ENCODE results near the gene HMCN1.
A peak's percentile ranks its signal among the peaks of the same experiment; 100 is the strongest.
"Not testable (repeated sequence)": the region's sequence is repeated elsewhere in the genome, so short reads cannot be mapped to it uniquely, and the experiment has no call there.

Gene HMCN1

DNA sequence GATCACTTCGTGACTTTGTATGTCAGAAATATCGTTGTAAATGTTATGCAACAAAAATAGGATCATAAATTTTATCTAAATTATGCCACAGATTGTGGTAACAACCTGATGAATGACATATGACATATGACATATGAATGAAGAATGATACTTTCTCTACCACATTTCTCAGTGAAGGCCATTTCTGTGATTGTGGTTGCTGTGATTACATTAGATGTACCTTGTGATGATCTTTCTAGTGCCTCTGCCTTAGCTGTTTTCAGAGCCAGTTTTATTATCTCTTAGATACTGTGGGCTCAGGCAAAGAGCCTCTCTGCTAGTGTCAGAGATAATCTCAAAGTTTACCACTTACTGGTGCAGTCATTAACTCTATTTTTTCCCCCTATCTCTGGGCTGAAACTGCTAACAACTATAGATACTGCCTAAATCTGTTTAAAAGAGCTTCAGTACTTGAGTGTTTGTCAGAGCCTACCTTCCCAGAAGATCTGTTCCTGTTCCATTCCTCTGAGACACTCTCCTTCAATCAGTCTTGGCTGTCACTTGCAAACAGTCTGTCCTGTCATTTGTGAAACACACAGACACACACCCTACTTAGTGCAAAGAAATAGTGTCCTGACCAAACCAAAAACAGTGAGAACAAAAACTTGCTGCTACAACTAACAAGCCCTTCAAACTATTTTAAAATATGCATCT, 55.5 kb downstream of the HMCN1 start:
- TF ChIP-seq ZC3H10 (CRISPR knock-in tag; IDR thresholded peaks at IDR 0.05) (peak; percentile 12; the same call in 1 of the 2 replicates), OSR1 (CRISPR knock-in tag; IDR thresholded peaks at IDR 0.05) (no peak)
- ATAC-seq = peak; percentile 5

DNA sequence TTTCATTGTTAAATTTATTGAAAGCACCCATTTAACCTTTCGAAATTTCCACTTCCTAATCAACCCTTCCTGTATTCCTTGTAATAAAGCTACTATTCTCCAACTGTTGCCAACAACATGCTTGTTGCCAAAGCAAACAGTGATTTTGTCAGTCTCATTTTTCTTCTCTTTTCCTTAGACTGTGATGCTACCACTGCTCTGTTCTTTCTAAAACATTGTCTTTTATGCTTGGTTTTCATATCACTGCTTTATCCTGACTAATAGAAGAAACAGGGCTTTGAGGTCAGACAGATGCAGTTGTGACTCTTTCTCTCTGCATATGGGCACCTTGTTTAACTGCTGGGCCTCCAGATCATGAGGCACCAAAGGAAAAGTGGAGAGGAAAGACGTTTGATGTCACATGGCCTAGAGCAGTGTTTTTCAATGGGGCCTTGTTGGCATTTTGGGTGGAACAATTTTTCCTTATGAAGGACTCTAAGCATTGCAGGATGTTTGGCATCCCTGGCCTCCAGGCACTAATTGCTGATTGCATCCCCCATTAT, 56.1 kb downstream of the HMCN1 start:
- peak; percentile 45 for TF ChIP-seq RARB (CRISPR knock-in tag; IDR thresholded peaks at IDR 0.05)
- TF ChIP-seq TOX (CRISPR knock-in tag; IDR thresholded peaks at IDR 0.05; ENCODE audit: borderline replicate concordance) = peak; percentile 65
- no peak for TF ChIP-seq GLIS3 (CRISPR knock-in tag; IDR thresholded peaks at IDR 0.05)
- no peak for TF ChIP-seq ZFP30 (CRISPR knock-in tag; IDR thresholded peaks at IDR 0.05)

DNA sequence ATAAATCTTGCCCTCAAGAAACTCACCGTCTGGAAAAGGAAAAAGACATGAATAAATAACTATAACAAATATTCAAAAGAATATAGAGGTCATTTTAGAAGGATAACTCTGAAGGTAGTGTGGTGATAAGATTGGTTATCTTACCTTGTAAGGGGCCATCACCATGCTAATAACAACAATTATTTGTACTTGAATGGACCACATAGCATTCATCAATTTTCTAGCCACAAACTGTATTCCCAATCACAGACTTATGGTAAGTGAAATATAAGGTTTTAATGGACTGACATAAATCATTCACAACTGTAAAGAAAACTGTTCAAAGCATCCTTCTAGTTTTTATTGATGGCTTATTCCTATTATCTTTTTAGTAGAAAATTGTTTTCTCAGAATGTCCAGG, 57.8 kb downstream of the HMCN1 start:
- ATAC-seq = no peak
- TF ChIP-seq, protein P1, sequence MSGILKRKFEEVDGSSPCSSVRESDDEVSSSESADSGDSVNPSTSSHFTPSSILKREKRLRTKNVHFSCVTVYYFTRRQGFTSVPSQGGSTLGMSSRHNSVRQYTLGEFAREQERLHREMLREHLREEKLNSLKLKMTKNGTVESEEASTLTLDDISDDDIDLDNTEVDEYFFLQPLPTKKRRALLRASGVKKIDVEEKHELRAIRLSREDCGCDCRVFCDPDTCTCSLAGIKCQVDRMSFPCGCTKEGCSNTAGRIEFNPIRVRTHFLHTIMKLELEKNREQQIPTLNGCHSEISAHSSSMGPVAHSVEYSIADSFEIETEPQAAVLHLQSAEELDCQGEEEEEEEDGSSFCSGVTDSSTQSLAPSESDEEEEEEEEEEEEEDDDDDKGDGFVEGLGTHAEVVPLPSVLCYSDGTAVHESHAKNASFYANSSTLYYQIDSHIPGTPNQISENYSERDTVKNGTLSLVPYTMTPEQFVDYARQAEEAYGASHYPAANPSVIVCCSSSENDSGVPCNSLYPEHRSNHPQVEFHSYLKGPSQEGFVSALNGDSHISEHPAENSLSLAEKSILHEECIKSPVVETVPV (CRISPR knock-in tag; IDR thresholded peaks at IDR 0.05) = no peak
- no peak for TF ChIP-seq TCF4 (CRISPR knock-in tag; IDR thresholded peaks at IDR 0.05; ENCODE audit: borderline replicate concordance)
- no peak for TF ChIP-seq RARB (CRISPR knock-in tag; IDR thresholded peaks at IDR 0.05)
- TF ChIP-seq, protein P2, sequence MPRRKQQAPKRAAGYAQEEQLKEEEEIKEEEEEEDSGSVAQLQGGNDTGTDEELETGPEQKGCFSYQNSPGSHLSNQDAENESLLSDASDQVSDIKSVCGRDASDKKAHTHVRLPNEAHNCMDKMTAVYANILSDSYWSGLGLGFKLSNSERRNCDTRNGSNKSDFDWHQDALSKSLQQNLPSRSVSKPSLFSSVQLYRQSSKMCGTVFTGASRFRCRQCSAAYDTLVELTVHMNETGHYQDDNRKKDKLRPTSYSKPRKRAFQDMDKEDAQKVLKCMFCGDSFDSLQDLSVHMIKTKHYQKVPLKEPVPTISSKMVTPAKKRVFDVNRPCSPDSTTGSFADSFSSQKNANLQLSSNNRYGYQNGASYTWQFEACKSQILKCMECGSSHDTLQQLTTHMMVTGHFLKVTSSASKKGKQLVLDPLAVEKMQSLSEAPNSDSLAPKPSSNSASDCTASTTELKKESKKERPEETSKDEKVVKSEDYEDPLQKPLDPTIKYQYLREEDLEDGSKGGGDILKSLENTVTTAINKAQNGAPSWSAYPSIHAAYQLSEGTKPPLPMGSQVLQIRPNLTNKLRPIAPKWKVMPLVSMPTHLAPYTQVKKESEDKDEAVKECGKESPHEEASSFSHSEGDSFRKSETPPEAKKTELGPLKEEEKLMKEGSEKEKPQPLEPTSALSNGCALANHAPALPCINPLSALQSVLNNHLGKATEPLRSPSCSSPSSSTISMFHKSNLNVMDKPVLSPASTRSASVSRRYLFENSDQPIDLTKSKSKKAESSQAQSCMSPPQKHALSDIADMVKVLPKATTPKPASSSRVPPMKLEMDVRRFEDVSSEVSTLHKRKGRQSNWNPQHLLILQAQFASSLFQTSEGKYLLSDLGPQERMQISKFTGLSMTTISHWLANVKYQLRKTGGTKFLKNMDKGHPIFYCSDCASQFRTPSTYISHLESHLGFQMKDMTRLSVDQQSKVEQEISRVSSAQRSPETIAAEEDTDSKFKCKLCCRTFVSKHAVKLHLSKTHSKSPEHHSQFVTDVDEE (CRISPR knock-in tag; IDR thresholded peaks at IDR 0.05) = no peak
- no peak for TF ChIP-seq BACH2 (CRISPR knock-in tag; IDR thresholded peaks at IDR 0.05; ENCODE audit: borderline replicate concordance)
- TF ChIP-seq PPARA (CRISPR knock-in tag; IDR thresholded peaks at IDR 0.05; ENCODE audit: borderline replicate concordance) = no peak
- TF ChIP-seq ZC3H10 (CRISPR knock-in tag; IDR thresholded peaks at IDR 0.05) = no peak
- TF ChIP-seq, protein P3, sequence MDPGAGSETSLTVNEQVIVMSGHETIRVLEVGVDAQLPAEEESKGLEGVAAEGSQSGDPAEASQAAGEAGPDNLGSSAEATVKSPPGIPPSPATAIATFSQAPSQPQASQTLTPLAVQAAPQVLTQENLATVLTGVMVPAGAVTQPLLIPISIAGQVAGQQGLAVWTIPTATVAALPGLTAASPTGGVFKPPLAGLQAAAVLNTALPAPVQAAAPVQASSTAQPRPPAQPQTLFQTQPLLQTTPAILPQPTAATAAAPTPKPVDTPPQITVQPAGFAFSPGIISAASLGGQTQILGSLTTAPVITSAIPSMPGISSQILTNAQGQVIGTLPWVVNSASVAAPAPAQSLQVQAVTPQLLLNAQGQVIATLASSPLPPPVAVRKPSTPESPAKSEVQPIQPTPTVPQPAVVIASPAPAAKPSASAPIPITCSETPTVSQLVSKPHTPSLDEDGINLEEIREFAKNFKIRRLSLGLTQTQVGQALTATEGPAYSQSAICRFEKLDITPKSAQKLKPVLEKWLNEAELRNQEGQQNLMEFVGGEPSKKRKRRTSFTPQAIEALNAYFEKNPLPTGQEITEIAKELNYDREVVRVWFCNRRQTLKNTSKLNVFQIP (CRISPR knock-in tag; IDR thresholded peaks at IDR 0.05; ENCODE audit: borderline replicate concordance, low read depth) = no peak
- TF ChIP-seq, protein P4, sequence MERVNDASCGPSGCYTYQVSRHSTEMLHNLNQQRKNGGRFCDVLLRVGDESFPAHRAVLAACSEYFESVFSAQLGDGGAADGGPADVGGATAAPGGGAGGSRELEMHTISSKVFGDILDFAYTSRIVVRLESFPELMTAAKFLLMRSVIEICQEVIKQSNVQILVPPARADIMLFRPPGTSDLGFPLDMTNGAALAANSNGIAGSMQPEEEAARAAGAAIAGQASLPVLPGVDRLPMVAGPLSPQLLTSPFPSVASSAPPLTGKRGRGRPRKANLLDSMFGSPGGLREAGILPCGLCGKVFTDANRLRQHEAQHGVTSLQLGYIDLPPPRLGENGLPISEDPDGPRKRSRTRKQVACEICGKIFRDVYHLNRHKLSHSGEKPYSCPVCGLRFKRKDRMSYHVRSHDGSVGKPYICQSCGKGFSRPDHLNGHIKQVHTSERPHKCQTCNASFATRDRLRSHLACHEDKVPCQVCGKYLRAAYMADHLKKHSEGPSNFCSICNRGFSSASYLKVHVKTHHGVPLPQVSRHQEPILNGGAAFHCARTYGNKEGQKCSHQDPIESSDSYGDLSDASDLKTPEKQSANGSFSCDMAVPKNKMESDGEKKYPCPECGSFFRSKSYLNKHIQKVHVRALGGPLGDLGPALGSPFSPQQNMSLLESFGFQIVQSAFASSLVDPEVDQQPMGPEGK (CRISPR knock-in tag; IDR thresholded peaks at IDR 0.05; ENCODE audit: borderline replicate concordance) = no peak
- TF ChIP-seq, protein P5, sequence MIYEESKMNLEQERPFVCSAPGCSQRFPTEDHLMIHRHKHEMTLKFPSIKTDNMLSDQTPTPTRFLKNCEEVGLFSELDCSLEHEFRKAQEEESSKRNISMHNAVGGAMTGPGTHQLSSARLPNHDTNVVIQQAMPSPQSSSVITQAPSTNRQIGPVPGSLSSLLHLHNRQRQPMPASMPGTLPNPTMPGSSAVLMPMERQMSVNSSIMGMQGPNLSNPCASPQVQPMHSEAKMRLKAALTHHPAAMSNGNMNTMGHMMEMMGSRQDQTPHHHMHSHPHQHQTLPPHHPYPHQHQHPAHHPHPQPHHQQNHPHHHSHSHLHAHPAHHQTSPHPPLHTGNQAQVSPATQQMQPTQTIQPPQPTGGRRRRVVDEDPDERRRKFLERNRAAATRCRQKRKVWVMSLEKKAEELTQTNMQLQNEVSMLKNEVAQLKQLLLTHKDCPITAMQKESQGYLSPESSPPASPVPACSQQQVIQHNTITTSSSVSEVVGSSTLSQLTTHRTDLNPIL (CRISPR knock-in tag; IDR thresholded peaks at IDR 0.05; ENCODE audit: low read depth) = no peak
- TF ChIP-seq ZNF8 (CRISPR knock-in tag; IDR thresholded peaks at IDR 0.05) = no peak
- no peak for TF ChIP-seq ZFP30 (CRISPR knock-in tag; IDR thresholded peaks at IDR 0.05)
- TF ChIP-seq TOX (CRISPR knock-in tag; IDR thresholded peaks at IDR 0.05; ENCODE audit: borderline replicate concordance) = no peak
- TF ChIP-seq ISL1 (CRISPR knock-in tag; IDR thresholded peaks at IDR 0.05) = no peak
- no peak for TF ChIP-seq SNAI2 (CRISPR knock-in tag; IDR thresholded peaks at IDR 0.05)
- no peak for TF ChIP-seq GLIS3 (CRISPR knock-in tag; IDR thresholded peaks at IDR 0.05)
- no peak for TF ChIP-seq ZFP3 (CRISPR knock-in tag; IDR thresholded peaks at IDR 0.05)
- no peak for TF ChIP-seq OSR1 (CRISPR knock-in tag; IDR thresholded peaks at IDR 0.05)

More for the DNA sequence above, 56.1 kb downstream of the HMCN1 start:
- ATAC-seq = peak; percentile 43

DNA sequence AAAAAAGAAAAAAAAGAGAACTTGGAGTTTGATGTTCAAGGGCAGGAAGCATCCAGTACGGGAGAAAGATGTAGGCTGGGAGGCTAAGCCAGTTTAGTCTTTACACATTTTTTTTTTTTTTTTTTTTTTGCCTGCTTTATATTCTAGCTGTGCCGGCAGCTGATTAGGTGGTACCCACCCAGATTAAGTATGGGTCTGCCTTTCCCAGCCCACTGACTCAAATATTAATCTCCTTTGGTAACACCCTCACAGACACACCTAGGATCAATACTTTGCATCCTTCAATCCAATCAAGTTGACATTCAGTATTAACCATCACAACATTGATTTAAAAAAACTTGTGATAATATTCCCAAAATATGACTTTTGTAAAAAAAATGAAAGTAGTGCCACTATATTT, 60.3 kb downstream of the HMCN1 start:
- ATAC-seq = not testable (repeated sequence)
